CMK (cell line): ENCODE data around the gene GALNT6.
"Not testable (repeated sequence)": the region's sequence is repeated elsewhere in the genome, so short reads cannot be mapped to it uniquely, and the experiment has no call there.

Experiments
- DNase-seq: peaks from one replicate; pipeline ENCODE4 v3.0.0-alpha.2; 2010; ENCODE audit warnings: low read depth

Gene GALNT6

GRCh38 chr12:51323317-51323960 is 67.8 kb downstream of the GALNT6 start:
- DNase-seq = no peak

DNA sequence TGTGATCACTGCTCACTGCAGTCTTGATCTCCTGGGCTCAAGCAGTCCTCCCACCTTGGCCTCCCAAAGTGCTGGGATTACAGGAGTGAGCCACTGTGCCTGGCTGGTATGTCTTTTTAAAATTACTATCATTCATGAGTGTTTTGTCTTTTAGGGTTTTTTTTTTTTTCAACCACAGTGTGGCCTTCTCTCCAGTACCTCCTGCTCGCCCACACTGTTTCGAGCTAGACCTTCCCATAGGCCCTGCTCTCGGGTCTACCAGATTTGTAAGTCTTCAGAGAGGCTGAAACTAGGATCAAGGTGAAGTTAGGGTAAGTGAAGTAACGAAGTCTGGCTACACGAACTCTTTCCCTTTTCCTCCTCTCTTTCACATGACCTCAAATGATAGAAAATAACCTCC is 68.8 kb downstream of the GALNT6 start:
- no peak for DNase-seq

DNA sequence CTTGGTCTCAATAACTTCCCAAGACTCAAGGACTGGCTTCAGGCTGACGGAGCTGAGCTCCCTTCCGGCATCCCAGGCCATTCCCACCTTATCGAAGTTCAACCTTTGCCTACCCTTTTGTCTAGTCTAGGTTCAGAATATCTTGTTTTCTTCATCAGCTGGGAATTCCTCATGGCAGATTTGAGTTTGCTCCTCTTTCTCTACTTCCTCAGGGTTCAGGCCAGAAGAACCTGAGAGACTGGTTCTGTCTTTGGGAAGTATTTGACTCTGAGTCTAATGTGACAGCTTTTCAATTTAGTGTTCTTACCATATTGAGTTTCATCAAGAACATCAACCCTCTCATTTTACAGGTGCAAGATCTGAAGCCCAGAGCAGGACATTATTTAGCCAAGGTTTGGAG is 69.3 kb downstream of the GALNT6 start:
- DNase-seq = no peak

GRCh38 chr12:51320695-51321320 is 70.4 kb downstream of the GALNT6 start:
- DNase-seq = no peak

GRCh38 chr12:51320311-51320694 is 70.9 kb downstream of the GALNT6 start:
- DNase-seq = no peak

DNA sequence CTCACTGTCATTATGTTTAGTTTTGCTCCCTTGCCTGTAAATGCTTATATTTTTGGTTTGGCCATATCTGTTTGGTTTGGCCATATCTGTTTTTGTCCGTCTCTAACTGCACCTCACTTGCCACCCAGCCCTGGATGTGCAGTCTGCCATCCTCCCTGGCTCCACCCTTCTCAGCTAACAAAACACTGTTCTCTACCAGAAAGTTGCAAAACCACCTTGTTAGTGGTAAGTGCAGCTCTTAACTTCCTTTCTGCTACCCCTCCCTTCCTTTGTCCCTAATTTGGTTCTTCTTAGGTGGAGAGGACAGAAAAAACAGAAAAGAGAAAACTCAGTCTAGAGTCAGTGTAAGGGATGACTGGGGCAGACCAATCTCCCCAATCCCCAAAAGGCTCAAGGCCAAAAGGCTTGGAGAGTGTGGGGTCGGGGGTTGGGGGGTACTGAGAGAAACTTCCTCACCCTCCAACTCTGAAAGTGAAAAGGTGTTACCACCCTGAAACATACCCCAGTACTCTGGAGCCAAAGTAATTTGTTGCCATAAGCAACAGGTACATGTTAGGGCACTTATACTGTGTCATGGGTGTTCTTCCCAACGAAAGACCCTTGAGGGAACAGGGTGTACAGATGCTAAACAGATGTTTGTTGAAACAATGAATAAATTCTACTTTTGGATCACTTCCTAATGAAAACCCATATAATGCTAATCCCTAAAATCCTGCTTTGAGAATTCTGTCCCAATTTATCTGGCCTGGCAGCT is 72.2 kb downstream of the GALNT6 start:
- no peak for DNase-seq

DNA sequence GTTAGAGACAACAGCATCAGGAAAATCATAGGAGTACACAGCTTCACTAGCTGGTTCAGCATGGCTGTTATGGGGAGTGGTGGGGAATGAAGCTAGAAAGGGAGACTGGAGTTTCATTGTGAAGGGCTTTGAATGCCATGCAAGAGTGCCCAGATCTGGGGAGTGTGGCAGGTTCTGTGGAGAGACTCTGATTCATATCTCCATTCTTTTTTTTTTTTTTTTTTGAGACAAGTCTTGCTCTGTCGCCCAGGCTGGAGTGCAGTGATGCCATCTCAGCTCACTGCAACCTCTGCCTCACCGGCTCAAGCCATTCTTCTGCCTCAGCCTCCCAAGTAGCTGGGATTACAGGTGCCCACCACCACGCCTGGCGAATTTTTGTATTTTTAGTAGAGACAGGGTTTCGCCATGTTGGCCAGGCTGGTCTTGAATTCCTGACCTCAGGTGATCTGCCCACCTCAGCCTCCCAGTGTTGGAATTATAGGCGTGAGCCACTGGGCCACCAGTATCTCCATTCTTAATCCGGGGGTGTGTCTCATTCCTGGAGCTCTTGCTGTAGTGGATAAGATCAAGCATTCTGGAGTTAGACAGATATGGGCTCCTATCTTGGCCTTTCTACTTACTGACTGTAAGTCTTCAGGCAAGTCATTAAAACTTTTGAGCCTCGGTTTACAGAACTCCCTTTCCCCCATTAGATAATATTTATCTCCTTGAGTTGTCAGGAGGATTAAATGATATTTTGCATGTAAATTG is 73.0 kb downstream of the GALNT6 start:
- DNase-seq = not testable (repeated sequence)

GRCh38 chr12:51311389-51311788 is 79.8 kb downstream of the GALNT6 start:
- no peak for DNase-seq

DNA sequence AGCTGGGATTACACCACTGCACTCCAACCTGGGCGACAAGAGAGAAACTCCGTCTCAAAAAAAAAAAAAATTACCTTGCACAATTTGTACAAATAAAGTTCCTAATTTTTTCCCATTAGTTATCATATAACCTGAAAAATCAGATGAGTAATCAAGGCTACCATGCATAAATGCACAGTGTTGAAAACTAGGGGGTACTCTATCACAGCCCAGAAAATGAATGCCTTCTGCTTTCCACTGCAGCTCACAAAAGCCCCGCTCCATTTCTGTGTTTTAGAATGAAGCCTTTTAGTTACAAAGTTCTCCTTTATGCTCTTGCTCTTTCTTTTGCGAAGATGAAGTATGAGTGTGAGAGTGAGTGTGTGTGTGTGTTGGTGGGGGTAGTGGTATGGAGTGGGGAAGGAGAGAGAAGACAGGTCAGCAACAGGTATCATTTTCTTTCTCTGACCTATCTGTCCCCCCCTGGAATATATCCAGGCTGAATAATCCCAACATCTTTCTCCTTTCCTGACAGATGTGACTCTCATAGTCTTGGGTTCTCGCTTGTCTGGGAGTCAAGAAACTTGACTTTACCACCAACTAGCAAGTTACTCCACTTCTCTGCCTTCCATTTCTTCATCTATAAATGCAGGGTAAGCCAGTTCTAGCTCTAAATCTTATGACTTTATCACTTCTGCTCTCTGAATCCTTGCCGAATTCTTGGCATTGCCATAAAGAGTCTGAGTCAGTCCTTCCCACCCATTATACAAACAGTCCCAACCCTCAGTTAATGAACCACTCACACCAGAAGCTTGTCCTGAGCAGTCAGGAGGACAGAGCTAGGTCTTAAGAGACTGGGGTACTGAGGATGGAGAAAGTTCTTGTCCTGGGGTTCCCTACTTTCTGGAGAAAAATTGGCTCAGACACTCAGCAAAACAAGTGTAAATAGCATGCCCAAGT is 83.3 kb downstream of the GALNT6 start:
- no peak for DNase-seq

- DNase-seq = no peak
Observed at GRCh38 chr12:51306507-51306906, 84.7 kb downstream of the GALNT6 start.
